WTC11 (cell line): ENCODE results near the gene ENAH. TPM values are rescaled to one million over a fixed set of nuclear protein-coding genes. Genes with fewer than 3 reads are reported as not detected.

Experiments used
- ATAC-seq: fragments of 200-7000 bp; cut with Tn5 transposase; 2 replicates; pipeline ENCODE4 v1.10.0; 2021; ENCODE audit warnings: mild to moderate bottlenecking, moderate library complexity
- CTCF ChIA-PET: fragments of 300-600 bp; sonication (Branson Sonifier 250); formaldehyde crosslinking; loops from one replicate; lab custom pipeline; 2021; ENCODE audit warnings: antibody characterized with exemption; lab: Charles Lee
- POLR2A ChIA-PET: fragments of 350-600 bp; sonication (Branson Sonifier 250); formaldehyde crosslinking; loops from one replicate; lab custom pipeline; 2021; ENCODE audit warnings: antibody characterized with exemption; lab: Charles Lee
- DNase-seq: peaks from one replicate; pipeline ENCODE4 v3.0.0; 2021; ENCODE audit warnings: low spot score
- H3K27ac Mint-ChIP-seq: 2 replicates; pipeline ENCODE4 v1.8.0; 2021; ENCODE audit warnings: mixed read lengths
- H3K27me3 Mint-ChIP-seq: 2 replicates; pipeline ENCODE4 v1.8.0; 2021; ENCODE audit warnings: low read depth, mild to moderate bottlenecking, moderate library complexity, mixed read lengths
- H3K36me3 Mint-ChIP-seq: 2 replicates; pipeline ENCODE4 v1.8.0; 2021; ENCODE audit warnings: mixed read lengths
- H3K4me1 Mint-ChIP-seq: 2 replicates; pipeline ENCODE4 v1.8.0; 2022; ENCODE audit warnings: mixed read lengths
- H3K4me3 Mint-ChIP-seq: 2 replicates; pipeline ENCODE4 v1.8.0; 2021; ENCODE audit warnings: mild to moderate bottlenecking, moderate library complexity, mixed read lengths
- H3K9me3 Mint-ChIP-seq: 2 replicates; pipeline ENCODE4 v1.8.0; 2021; ENCODE audit warnings: mixed read lengths
- E2F1 ChIP-seq: sonication (generic); formaldehyde crosslinking; IDR thresholded peaks from 2 replicates; pipeline ENCODE4 v1.8.0; 2022; ENCODE audit warnings: mild to moderate bottlenecking, missing genetic modification reagents
- ELF4 ChIP-seq: sonication (generic); formaldehyde crosslinking; IDR thresholded peaks from 2 replicates; pipeline ENCODE4 v1.8.1; 2022; ENCODE audit warnings: low read depth, mild to moderate bottlenecking, moderate library complexity, missing genetic modification reagents
- IRF1 ChIP-seq: sonication (generic); formaldehyde crosslinking; IDR thresholded peaks from 2 replicates; pipeline ENCODE4 v1.8.0; 2023; ENCODE audit warnings: missing genetic modification reagents
- JAZF1 ChIP-seq: fragments of 250-450 bp; sonication (Bioruptor Pico); IDR thresholded peaks from 2 replicates; pipeline ENCODE4 v1.9.0; 2021; ENCODE audit warnings: moderate library complexity, mild to moderate bottlenecking, inconsistent platforms
- KAT7 ChIP-seq: sonication (generic); formaldehyde crosslinking; IDR thresholded peaks from 2 replicates; pipeline ENCODE4 v1.8.1; 2023; ENCODE audit warnings: missing genetic modification reagents, mild to moderate bottlenecking, borderline replicate concordance
- NFATC4 ChIP-seq: fragments of 250-450 bp; sonication (Bioruptor Pico); IDR thresholded peaks from 2 replicates; pipeline ENCODE4 v1.9.0; 2021; ENCODE audit warnings: mild to moderate bottlenecking
- NFE2L1 ChIP-seq: sonication (generic); formaldehyde crosslinking; IDR thresholded peaks from 2 replicates; pipeline ENCODE4 v1.8.1; 2023; ENCODE audit warnings: missing genetic modification reagents
- NR1H2 ChIP-seq: sonication (generic); formaldehyde crosslinking; IDR thresholded peaks from 2 replicates; pipeline ENCODE4 v1.9.0; 2021; ENCODE audit warnings: mild to moderate bottlenecking, moderate library complexity, missing genetic modification reagents
- PRDM15 ChIP-seq: sonication (generic); formaldehyde crosslinking; IDR thresholded peaks from 2 replicates; pipeline ENCODE4 v1.8.0; 2022; ENCODE audit warnings: missing genetic modification reagents
- PRRX2 ChIP-seq: fragments of 250-450 bp; sonication (Bioruptor Pico); IDR thresholded peaks from 2 replicates; pipeline ENCODE4 v1.8.0; 2021; ENCODE audit warnings: mild to moderate bottlenecking
- ZNF281 ChIP-seq: sonication (generic); formaldehyde crosslinking; IDR thresholded peaks from 2 replicates; pipeline ENCODE4 v1.8.0; 2023; ENCODE audit warnings: mild to moderate bottlenecking, missing genetic modification reagents
- ZNF416 ChIP-seq: fragments of 250-450 bp; sonication (Bioruptor Pico); IDR thresholded peaks from 2 replicates; pipeline ENCODE4 v1.9.0; 2021; ENCODE audit warnings: mild to moderate bottlenecking, inconsistent platforms
- total RNA-seq: library from RNA; stranded (reverse); gene quantifications from 3 replicates; pipeline ENCODE4 v1.2.3, GENCODE V29; 2021
- TF ChIP-seq, protein P1 (sequence below): sonication (generic); formaldehyde crosslinking; IDR thresholded peaks from 2 replicates; pipeline ENCODE4 v1.8.1; 2022; ENCODE audit warnings: mild to moderate bottlenecking, moderate library complexity, missing genetic modification reagents
- TF ChIP-seq, protein P2 (sequence below): sonication (generic); formaldehyde crosslinking; conservative IDR thresholded peaks from 2 replicates; pipeline ENCODE4 v1.8.1; 2022; ENCODE audit warnings: mild to moderate bottlenecking, missing genetic modification reagents
- TF ChIP-seq, protein P3 (sequence below): sonication (generic); formaldehyde crosslinking; IDR thresholded peaks from 2 replicates; pipeline ENCODE4 v1.8.1; 2023; ENCODE audit warnings: mild to moderate bottlenecking, moderate library complexity, missing genetic modification reagents

Gene ENAH
- total RNA-seq, 1 experiment from 2014 or later: 227 TPM

- TF ChIP-seq, protein P1, sequence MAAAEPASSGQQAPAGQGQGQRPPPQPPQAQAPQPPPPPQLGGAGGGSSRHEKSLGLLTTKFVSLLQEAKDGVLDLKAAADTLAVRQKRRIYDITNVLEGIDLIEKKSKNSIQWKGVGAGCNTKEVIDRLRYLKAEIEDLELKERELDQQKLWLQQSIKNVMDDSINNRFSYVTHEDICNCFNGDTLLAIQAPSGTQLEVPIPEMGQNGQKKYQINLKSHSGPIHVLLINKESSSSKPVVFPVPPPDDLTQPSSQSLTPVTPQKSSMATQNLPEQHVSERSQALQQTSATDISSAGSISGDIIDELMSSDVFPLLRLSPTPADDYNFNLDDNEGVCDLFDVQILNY (CRISPR knock-in tag): no peak
- TF ChIP-seq, all 79 proteins: peak for 0
These were observed 143.6 kb downstream of the ENAH start (continued) for GRCh38 chr1:225509376-225509707.

DNA sequence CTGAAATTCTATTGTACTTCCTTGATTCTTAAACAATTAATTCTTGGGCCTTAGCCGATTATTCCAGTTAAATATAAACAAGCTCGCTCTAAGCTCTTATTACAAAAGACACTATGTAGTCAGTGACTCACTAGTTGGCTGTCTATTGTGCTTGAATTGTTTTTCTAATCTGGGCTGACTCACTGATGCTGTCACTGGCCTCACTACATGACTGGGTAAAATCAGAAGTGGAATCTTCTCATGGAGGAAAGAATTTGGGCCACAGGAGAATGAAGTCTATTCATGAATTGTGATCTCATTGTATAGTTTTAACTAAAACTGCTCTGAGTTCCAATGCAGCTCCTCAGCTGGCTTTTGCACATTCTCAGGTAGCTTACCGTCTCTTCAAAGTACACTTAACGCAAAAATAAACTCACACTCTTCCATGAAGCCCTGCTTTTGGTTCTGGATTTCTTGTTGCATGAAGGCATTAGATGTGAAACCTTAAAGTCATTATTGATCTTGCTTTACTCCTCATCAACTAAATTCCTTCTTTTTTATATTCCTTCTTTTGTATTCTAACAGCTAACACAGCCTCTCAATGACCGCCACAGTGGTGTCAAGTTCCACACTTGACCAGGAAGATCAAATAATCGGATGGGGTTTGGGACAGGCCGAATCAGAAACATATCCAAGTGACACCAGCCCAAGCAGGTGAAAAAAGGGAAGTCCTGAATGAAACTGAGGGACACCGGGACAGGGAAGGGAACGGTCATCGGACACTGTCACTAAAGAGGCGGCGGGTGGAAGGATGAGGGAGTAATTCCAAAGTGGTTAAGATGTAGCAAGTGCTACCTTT, 144.2 kb downstream of the ENAH start:
- DNase-seq (no peak), ATAC-seq (peak; percentile 75)
- Mint-ChIP-seq H3K36me3 (peaks cover 39% of the 10 kb centered on the region), H3K27ac (peak overlapping the region; percentile 87), H3K4me1 (peaks cover 29% of the 10 kb centered on the region), H3K4me3 (no peak overlapping the region), H3K9me3 (no peaks in the 10 kb centered on the region), H3K27me3 (no peaks in the 10 kb centered on the region)
- CTCF ChIA-PET: interaction anchor here (0.8 to 1.5 kb wide), 2 partner anchors 34 to 262 kb away, joined by 3 to 6 read pairs; no protein-coding TSS in a partner anchor
- POLR2A ChIA-PET: no interaction called here
- TF ChIP-seq, protein P2, sequence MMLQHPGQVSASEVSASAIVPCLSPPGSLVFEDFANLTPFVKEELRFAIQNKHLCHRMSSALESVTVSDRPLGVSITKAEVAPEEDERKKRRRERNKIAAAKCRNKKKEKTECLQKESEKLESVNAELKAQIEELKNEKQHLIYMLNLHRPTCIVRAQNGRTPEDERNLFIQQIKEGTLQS (CRISPR knock-in tag): no peak
- TF ChIP-seq ZNF416 (CRISPR knock-in tag): no peak
- TF ChIP-seq PRDM15 (CRISPR knock-in tag): peak; percentile 38; the same call in 1 of the 2 replicates

DNA sequence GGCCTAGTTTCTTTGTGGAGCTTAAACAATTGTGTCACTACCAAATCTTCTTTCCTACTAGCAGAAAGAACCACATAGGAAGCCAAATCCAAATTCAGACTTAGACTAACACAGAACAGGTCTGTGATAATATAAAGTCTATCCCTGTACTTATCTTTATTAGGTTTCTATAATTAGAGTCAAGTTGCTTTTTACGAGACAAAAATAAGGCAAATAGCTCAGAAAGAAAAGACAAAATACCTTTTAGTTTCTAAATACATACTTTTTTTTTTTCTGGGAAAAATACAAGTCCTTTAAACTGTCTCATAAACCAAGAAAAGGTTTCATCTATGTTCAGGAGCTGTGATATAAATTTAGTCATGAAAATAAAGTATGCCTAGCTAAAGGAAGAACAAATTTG, 146.2 kb downstream of the ENAH start:
- peaks cover 24% of the 10 kb centered on the region for H3K36me3 Mint-ChIP-seq
- ChIA-PET POLR2A (interaction anchor here (0.7 kb wide), 1 partner anchor 9 kb away, joined by 3 read pairs; no protein-coding TSS in a partner anchor), CTCF (interaction anchor here (1.2 to 1.6 kb wide), 2 partner anchors 25 to 148 kb away, joined by 3 to 5 read pairs; no protein-coding TSS in a partner anchor)
- H3K4me3 Mint-ChIP-seq: no peak overlapping the region
- ATAC-seq (no peak), DNase-seq (no peak)
- H3K4me1 Mint-ChIP-seq: peaks cover 22% of the 10 kb centered on the region
- no peaks in the 10 kb centered on the region for H3K9me3 Mint-ChIP-seq
- TF ChIP-seq NR1H2 (CRISPR knock-in tag): no peak
- no peak for TF ChIP-seq E2F1
- no peak for TF ChIP-seq KAT7 (CRISPR knock-in tag)
- no peak for TF ChIP-seq NFE2L1 (CRISPR knock-in tag)
- no peak for TF ChIP-seq IRF1 (CRISPR knock-in tag)
- no peak for TF ChIP-seq PRRX2 (CRISPR knock-in tag)
- no peak for TF ChIP-seq ELF4 (CRISPR knock-in tag)
- no peak for TF ChIP-seq NFATC4 (CRISPR knock-in tag)
- peak overlapping the region; percentile 62 for H3K27ac Mint-ChIP-seq
- H3K27me3 Mint-ChIP-seq: no peaks in the 10 kb centered on the region

- POLR2A ChIA-PET: no interaction called here
- Mint-ChIP-seq H3K9me3 (no peaks in the 10 kb centered on the region), H3K36me3 (peaks cover 31% of the 10 kb centered on the region), H3K4me3 (no peak overlapping the region), H3K4me1 (peaks cover 29% of the 10 kb centered on the region), H3K27me3 (no peaks in the 10 kb centered on the region), H3K27ac (no peak overlapping the region)
- ATAC-seq: no peak
- DNase-seq: no peak
- CTCF ChIA-PET: no interaction called here
- TF ChIP-seq ZNF281 (no peak), JAZF1 (CRISPR knock-in tag) (no peak)
- TF ChIP-seq, protein P3, sequence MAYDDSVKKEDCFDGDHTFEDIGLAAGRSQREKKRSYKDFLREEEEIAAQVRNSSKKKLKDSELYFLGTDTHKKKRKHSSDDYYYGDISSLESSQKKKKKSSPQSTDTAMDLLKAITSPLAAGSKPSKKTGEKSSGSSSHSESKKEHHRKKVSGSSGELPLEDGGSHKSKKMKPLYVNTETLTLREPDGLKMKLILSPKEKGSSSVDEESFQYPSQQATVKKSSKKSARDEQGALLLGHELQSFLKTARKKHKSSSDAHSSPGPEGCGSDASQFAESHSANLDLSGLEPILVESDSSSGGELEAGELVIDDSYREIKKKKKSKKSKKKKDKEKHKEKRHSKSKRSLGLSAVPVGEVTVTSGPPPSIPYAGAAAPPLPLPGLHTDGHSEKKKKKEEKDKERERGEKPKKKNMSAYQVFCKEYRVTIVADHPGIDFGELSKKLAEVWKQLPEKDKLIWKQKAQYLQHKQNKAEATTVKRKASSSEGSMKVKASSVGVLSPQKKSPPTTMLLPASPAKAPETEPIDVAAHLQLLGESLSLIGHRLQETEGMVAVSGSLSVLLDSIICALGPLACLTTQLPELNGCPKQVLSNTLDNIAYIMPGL (CRISPR knock-in tag): no peak
These were observed 148.1 kb downstream of the ENAH start for GRCh38 chr1:225504776-225505175.
